HEK293 (cell line): ENCODE measurements around the gene SNAP47.

Experiments used
- CTCF ChIA-PET: fragments of 350-600 bp; formaldehyde crosslinking; extraction: SDS; loops from one replicate; lab custom pipeline; 2021; ENCODE audit warnings: antibody characterized with exemption; lab: Yijun Ruan, JAX
- POLR2A ChIA-PET: fragments of 300-600 bp; formaldehyde crosslinking; extraction: SDS; loops from one replicate; lab custom pipeline; 2020; ENCODE audit warnings: antibody characterized with exemption, inconsistent platforms; lab: Yijun Ruan, JAX
- H3K27ac ChIP-seq: fragments of 200-500 bp; sonication (Bioruptor generic); 2 replicates; pipeline ENCODE4 v1.5.1; 2014; ENCODE audit warnings: low read depth, low read length, control low read depth, inconsistent platforms; ENCODE audit errors: extremely low read depth
- H3K36me3 ChIP-seq, 2 experiments: fragments of 200-500 bp in 1 of 2; sonication (Bioruptor generic) in 1 of 2; 1 replicate in 1 of 2; 2 replicates in 1 of 2; pipeline ENCODE4 v1.5.1; 2014 to 2017; ENCODE audit warnings: inconsistent platforms in 2 of 2, low read length in 2 of 2; ENCODE audit not compliant: control insufficient read depth in 2 of 2, insufficient read depth in 1 of 2
- H3K4me1 ChIP-seq: fragments of 200-500 bp; sonication (Bioruptor generic); 2 replicates; pipeline ENCODE4 v1.5.1; 2014; ENCODE audit warnings: mild to moderate bottlenecking, low read length, inconsistent platforms; ENCODE audit not compliant: control insufficient read depth, insufficient read depth
- H3K4me3 ChIP-seq: 2 replicates; pipeline ENCODE4 v1.5.1; 2011; ENCODE audit warnings: low read depth, mild to moderate bottlenecking, control low read depth, low read length, moderate library complexity
- H3K9me3 ChIP-seq: fragments of 200-500 bp; sonication (Bioruptor generic); 2 replicates; pipeline ENCODE4 v1.5.1; 2014; ENCODE audit warnings: low read depth, low read length, inconsistent platforms; ENCODE audit not compliant: control insufficient read depth, insufficient read depth
- FEZF1 ChIP-seq: fragments of 450-650 bp; formaldehyde crosslinking; IDR thresholded peaks from 2 replicates; pipeline ENCODE4 v1.5.1; 2016; ENCODE audit warnings: missing biosample characterization, missing genetic modification characterization
- OSR2 ChIP-seq: fragments of 450-650 bp; formaldehyde crosslinking; IDR thresholded peaks from 2 replicates; pipeline ENCODE4 v1.5.1; 2016; ENCODE audit warnings: missing biosample characterization, missing genetic modification characterization
- SP2 ChIP-seq: fragments of 450-650 bp; formaldehyde crosslinking; IDR thresholded peaks from 2 replicates; pipeline ENCODE4 v1.5.1; 2016; ENCODE audit warnings: missing biosample characterization, missing genetic modification characterization
- SP3 ChIP-seq: fragments of 450-650 bp; formaldehyde crosslinking; IDR thresholded peaks from 2 replicates; pipeline ENCODE4 v1.5.1; 2016; ENCODE audit warnings: missing biosample characterization, missing genetic modification characterization
- SP7 ChIP-seq: fragments of 450-650 bp; formaldehyde crosslinking; IDR thresholded peaks from 2 replicates; pipeline ENCODE4 v1.5.1; 2016; ENCODE audit warnings: missing biosample characterization, missing genetic modification characterization
- WT1 ChIP-seq: fragments of 450-650 bp; formaldehyde crosslinking; IDR thresholded peaks from 2 replicates; pipeline ENCODE4 v1.5.1; 2016; ENCODE audit warnings: missing biosample characterization, missing genetic modification characterization
- YY2 ChIP-seq: fragments of 450-650 bp; formaldehyde crosslinking; IDR thresholded peaks from 2 replicates; pipeline ENCODE4 v1.5.1; 2016; ENCODE audit warnings: missing biosample characterization, missing genetic modification characterization
- ZBTB1 ChIP-seq: fragments of 450-650 bp; formaldehyde crosslinking; IDR thresholded peaks from 2 replicates; pipeline ENCODE4 v1.5.1; 2016; ENCODE audit warnings: missing biosample characterization, missing genetic modification characterization
- ZBTB17 ChIP-seq: fragments of 450-650 bp; formaldehyde crosslinking; IDR thresholded peaks from 2 replicates; pipeline ENCODE4 v1.5.1; 2016; ENCODE audit warnings: missing biosample characterization, missing genetic modification characterization
- ZBTB7A ChIP-seq: fragments of 450-650 bp; formaldehyde crosslinking; IDR thresholded peaks from 2 replicates; pipeline ENCODE4 v1.5.1; 2016; ENCODE audit warnings: low read depth, missing biosample characterization, missing genetic modification characterization
- ZFHX2 ChIP-seq: fragments of 450-650 bp; formaldehyde crosslinking; conservative IDR thresholded peaks from 2 replicates; pipeline ENCODE4 v1.5.1; 2016; ENCODE audit warnings: missing biosample characterization, missing genetic modification characterization
- ZFP3 ChIP-seq: fragments of 450-650 bp; formaldehyde crosslinking; IDR thresholded peaks from 2 replicates; pipeline ENCODE4 v1.5.1; 2016; ENCODE audit warnings: low read depth, missing biosample characterization, missing genetic modification characterization
- ZNF146 ChIP-seq: fragments of 450-650 bp; formaldehyde crosslinking; IDR thresholded peaks from 2 replicates; pipeline ENCODE4 v1.5.1; 2016; ENCODE audit warnings: missing biosample characterization, missing genetic modification characterization
- ZNF169 ChIP-seq: fragments of 450-650 bp; formaldehyde crosslinking; IDR thresholded peaks from 2 replicates; pipeline ENCODE4 v1.5.1; 2016; ENCODE audit warnings: missing biosample characterization, missing genetic modification characterization
- ZNF175 ChIP-seq: fragments of 450-650 bp; formaldehyde crosslinking; IDR thresholded peaks from 2 replicates; pipeline ENCODE4 v1.5.1; 2016; ENCODE audit warnings: missing biosample characterization, missing genetic modification characterization
- ZNF341 ChIP-seq: fragments of 450-650 bp; formaldehyde crosslinking; IDR thresholded peaks from 2 replicates; pipeline ENCODE4; 2016; ENCODE audit warnings: low read depth, missing biosample characterization, missing genetic modification characterization
- ZNF394 ChIP-seq: fragments of 450-650 bp; formaldehyde crosslinking; IDR thresholded peaks from 2 replicates; pipeline ENCODE4 v1.5.1; 2016; ENCODE audit warnings: missing biosample characterization, missing genetic modification characterization, mild to moderate bottlenecking, moderate library complexity, borderline replicate concordance
- ZNF510 ChIP-seq: fragments of 450-650 bp; formaldehyde crosslinking; IDR thresholded peaks from 2 replicates; pipeline ENCODE4 v1.5.1; 2018; ENCODE audit warnings: mild to moderate bottlenecking, missing genetic modification characterization, missing biosample characterization; ENCODE audit not compliant: insufficient replicate concordance
- ZNF514 ChIP-seq: fragments of 450-650 bp; formaldehyde crosslinking; IDR thresholded peaks from 2 replicates; pipeline ENCODE4 v1.5.1; 2016; ENCODE audit warnings: missing biosample characterization, missing genetic modification characterization
- ZNF561 ChIP-seq: fragments of 450-650 bp; IDR thresholded peaks from 2 replicates; pipeline ENCODE4 v1.5.1; 2018; ENCODE audit warnings: missing biosample characterization, missing genetic modification characterization, borderline replicate concordance
- ZNF585B ChIP-seq: fragments of 450-650 bp; formaldehyde crosslinking; IDR thresholded peaks from 2 replicates; pipeline ENCODE4 v1.5.1; 2016; ENCODE audit warnings: missing biosample characterization, missing genetic modification characterization
- ZNF600 ChIP-seq: fragments of 450-650 bp; formaldehyde crosslinking; IDR thresholded peaks from 2 replicates; pipeline ENCODE4 v1.5.1; 2016; ENCODE audit warnings: missing biosample characterization, missing genetic modification characterization
- ZNF610 ChIP-seq: fragments of 450-650 bp; formaldehyde crosslinking; IDR thresholded peaks from 2 replicates; pipeline ENCODE4 v1.5.1; 2016; ENCODE audit warnings: missing biosample characterization, missing genetic modification characterization, borderline replicate concordance
- ZNF629 ChIP-seq: fragments of 450-650 bp; formaldehyde crosslinking; IDR thresholded peaks from 2 replicates; pipeline ENCODE4 v1.5.1; 2017; ENCODE audit warnings: missing biosample characterization, missing genetic modification characterization
- ZNF654 ChIP-seq: fragments of 450-650 bp; formaldehyde crosslinking; IDR thresholded peaks from 2 replicates; pipeline ENCODE4 v1.5.1; 2016; ENCODE audit warnings: low read depth, missing biosample characterization, missing genetic modification characterization
- TF ChIP-seq, protein P1 (sequence below): fragments of 450-650 bp; formaldehyde crosslinking; IDR thresholded peaks from 2 replicates; pipeline ENCODE4 v1.5.1; 2017; ENCODE audit warnings: missing biosample characterization, missing genetic modification characterization
- TF ChIP-seq, protein P2 (sequence below): fragments of 450-650 bp; formaldehyde crosslinking; IDR thresholded peaks from 2 replicates; pipeline ENCODE4 v1.5.1; 2016; ENCODE audit warnings: missing biosample characterization, missing genetic modification characterization
- TF ChIP-seq, protein P3 (sequence below): fragments of 450-650 bp; formaldehyde crosslinking; IDR thresholded peaks from 2 replicates; pipeline ENCODE4 v1.5.1; 2016; ENCODE audit warnings: missing biosample characterization, missing genetic modification characterization
- TF ChIP-seq, protein P4 (sequence below): fragments of 450-650 bp; formaldehyde crosslinking; IDR thresholded peaks from 2 replicates; pipeline ENCODE4 v1.5.1; 2017; ENCODE audit warnings: missing biosample characterization, missing genetic modification characterization
- TF ChIP-seq, protein P5 (sequence below): fragments of 450-650 bp; formaldehyde crosslinking; conservative IDR thresholded peaks from 2 replicates; pipeline ENCODE4 v1.5.1; 2016; ENCODE audit warnings: low read depth, missing biosample characterization, missing genetic modification characterization

The SNAP47 gene

DNA sequence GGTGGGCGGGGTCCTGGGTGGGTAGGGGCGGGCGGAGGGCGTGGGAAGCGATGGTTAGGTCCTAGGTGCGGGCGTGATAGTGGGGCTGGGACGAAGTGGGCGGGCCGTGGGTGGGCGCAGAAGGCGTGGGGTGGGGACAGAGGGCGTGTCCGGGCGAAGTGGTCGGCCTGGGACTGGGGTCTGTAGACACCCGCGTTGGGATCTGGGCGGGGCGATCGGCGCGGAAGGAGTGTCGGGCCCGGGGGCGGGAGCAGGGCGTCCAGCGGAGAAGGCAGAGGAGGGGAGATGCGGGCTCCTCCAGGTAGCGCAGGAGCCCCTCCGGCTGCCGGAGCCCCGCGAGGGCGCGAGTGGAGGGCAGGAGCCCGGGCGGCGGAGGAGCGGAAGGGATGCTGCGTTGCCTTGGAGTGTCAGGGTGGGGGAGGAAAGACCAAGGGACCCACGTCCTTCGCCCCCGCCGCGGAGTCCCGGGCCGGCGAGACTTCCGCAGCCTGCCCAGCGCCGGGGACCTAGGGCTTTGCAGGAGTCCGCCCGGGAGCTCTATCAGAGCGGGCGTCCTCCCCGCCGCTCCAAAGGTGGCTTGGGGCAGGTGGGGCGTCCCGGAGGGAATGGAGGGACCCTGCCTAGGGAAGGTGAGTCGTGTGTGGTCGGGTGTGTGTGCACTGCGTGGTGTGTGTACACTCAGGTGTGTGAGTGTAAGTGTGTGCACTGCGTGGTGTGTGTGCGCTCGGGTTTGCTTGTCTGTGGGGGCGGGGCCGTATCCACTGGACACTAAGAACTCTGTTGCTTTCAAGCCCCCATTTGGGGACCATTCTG, 53.2 kb downstream of the SNAP47 start:
- H3K4me1 ChIP-seq, result peaks cover 3% of the 10 kb centered on the region; the same call in 1 of the 2 replicates
- no peak overlapping the region for H3K27ac ChIP-seq
- ChIA-PET CTCF (interaction anchor here (0.6 to 1.5 kb wide), 5 partner anchors 25 to 161 kb away, joined by 3 to 5 read pairs (median 3); partner anchors contain the start of gene WNT9A), POLR2A (interaction anchor here (0.6 to 1.3 kb wide), 13 partner anchors 7 to 313 kb away, joined by 3 to 19 read pairs (median 4); partner anchors contain the start of genes ARF1, JMJD4, SNAP47 and WNT9A)
- peak overlapping the region; percentile 65 for H3K4me3 ChIP-seq
- no peaks in the 10 kb centered on the region for H3K9me3 ChIP-seq
- no peaks in the 10 kb centered on the region for H3K36me3 ChIP-seq
- peak; percentile 94 for TF ChIP-seq ZFP3 (tag by site-specific recombination)
- no peak for TF ChIP-seq ZNF585B (tag by site-specific recombination)
- TF ChIP-seq, protein P1, sequence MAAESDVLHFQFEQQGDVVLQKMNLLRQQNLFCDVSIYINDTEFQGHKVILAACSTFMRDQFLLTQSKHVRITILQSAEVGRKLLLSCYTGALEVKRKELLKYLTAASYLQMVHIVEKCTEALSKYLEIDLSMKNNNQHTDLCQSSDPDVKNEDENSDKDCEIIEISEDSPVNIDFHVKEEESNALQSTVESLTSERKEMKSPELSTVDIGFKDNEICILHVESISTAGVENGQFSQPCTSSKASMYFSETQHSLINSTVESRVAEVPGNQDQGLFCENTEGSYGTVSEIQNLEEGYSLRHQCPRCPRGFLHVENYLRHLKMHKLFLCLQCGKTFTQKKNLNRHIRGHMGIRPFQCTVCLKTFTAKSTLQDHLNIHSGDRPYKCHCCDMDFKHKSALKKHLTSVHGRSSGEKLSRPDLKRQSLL (tag by site-specific recombination), result 0 out of 2 replicates have a peak, but pooled peaks have one; percentile 20
- no peak for TF ChIP-seq ZNF629 (tag by site-specific recombination)
- TF ChIP-seq, protein P2, sequence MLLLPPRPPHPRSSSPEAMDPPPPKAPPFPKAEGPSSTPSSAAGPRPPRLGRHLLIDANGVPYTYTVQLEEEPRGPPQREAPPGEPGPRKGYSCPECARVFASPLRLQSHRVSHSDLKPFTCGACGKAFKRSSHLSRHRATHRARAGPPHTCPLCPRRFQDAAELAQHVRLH, result no peak
- TF ChIP-seq, protein P3, sequence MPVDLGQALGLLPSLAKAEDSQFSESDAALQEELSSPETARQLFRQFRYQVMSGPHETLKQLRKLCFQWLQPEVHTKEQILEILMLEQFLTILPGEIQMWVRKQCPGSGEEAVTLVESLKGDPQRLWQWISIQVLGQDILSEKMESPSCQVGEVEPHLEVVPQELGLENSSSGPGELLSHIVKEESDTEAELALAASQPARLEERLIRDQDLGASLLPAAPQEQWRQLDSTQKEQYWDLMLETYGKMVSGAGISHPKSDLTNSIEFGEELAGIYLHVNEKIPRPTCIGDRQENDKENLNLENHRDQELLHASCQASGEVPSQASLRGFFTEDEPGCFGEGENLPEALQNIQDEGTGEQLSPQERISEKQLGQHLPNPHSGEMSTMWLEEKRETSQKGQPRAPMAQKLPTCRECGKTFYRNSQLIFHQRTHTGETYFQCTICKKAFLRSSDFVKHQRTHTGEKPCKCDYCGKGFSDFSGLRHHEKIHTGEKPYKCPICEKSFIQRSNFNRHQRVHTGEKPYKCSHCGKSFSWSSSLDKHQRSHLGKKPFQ (tag by site-specific recombination), result peak; percentile 89
- TF ChIP-seq, protein P4, sequence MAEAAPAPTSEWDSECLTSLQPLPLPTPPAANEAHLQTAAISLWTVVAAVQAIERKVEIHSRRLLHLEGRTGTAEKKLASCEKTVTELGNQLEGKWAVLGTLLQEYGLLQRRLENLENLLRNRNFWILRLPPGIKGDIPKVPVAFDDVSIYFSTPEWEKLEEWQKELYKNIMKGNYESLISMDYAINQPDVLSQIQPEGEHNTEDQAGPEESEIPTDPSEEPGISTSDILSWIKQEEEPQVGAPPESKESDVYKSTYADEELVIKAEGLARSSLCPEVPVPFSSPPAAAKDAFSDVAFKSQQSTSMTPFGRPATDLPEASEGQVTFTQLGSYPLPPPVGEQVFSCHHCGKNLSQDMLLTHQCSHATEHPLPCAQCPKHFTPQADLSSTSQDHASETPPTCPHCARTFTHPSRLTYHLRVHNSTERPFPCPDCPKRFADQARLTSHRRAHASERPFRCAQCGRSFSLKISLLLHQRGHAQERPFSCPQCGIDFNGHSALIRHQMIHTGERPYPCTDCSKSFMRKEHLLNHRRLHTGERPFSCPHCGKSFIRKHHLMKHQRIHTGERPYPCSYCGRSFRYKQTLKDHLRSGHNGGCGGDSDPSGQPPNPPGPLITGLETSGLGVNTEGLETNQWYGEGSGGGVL (tag by site-specific recombination), result peak; percentile 73
- no peak for TF ChIP-seq ZNF654 (tag by site-specific recombination)
- TF ChIP-seq ZBTB7A (tag by site-specific recombination), result peak; percentile 71
- no peak for TF ChIP-seq ZBTB1
- TF ChIP-seq ZNF510 (tag by site-specific recombination), result no peak
- peak; percentile 44; the same call in 1 of the 2 replicates for TF ChIP-seq ZNF394 (tag by site-specific recombination)
- TF ChIP-seq ZNF169, result no peak
- no peak; the same call in 1 of the 2 replicates for TF ChIP-seq ZNF610 (tag by site-specific recombination)
- TF ChIP-seq ZNF175, result no peak
- TF ChIP-seq ZNF514 (tag by site-specific recombination), result no peak
- peak; percentile 75 for TF ChIP-seq ZNF341 (tag by site-specific recombination)
- TF ChIP-seq ZNF146 (tag by site-specific recombination), result 0 out of 2 replicates have a peak, but pooled peaks have one; percentile 4
- TF ChIP-seq WT1 (tag by site-specific recombination), result peak; percentile 29; the same call in 1 of the 2 replicates
- peak; percentile 94 for TF ChIP-seq ZNF600 (tag by site-specific recombination)
- TF ChIP-seq, protein P5, sequence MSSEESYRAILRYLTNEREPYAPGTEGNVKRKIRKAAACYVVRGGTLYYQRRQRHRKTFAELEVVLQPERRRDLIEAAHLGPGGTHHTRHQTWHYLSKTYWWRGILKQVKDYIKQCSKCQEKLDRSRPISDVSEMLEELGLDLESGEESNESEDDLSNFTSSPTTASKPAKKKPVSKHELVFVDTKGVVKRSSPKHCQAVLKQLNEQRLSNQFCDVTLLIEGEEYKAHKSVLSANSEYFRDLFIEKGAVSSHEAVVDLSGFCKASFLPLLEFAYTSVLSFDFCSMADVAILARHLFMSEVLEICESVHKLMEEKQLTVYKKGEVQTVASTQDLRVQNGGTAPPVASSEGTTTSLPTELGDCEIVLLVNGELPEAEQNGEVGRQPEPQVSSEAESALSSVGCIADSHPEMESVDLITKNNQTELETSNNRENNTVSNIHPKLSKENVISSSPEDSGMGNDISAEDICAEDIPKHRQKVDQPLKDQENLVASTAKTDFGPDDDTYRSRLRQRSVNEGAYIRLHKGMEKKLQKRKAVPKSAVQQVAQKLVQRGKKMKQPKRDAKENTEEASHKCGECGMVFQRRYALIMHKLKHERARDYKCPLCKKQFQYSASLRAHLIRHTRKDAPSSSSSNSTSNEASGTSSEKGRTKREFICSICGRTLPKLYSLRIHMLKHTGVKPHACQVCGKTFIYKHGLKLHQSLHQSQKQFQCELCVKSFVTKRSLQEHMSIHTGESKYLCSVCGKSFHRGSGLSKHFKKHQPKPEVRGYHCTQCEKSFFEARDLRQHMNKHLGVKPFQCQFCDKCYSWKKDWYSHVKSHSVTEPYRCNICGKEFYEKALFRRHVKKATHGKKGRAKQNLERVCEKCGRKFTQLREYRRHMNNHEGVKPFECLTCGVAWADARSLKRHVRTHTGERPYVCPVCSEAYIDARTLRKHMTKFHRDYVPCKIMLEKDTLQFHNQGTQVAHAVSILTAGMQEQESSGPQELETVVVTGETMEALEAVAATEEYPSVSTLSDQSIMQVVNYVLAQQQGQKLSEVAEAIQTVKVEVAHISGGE (tag by site-specific recombination), result peak; percentile 69
- TF ChIP-seq ZBTB17, result peak; percentile 52; the same call in 1 of the 2 replicates
- TF ChIP-seq ZFHX2 (tag by site-specific recombination), result peak; percentile 97
- peak; percentile 100 for TF ChIP-seq SP3
- peak; percentile 24; the same call in 1 of the 2 replicates for TF ChIP-seq SP7
- TF ChIP-seq FEZF1 (tag by site-specific recombination), result no peak
- no peak for TF ChIP-seq YY2
- TF ChIP-seq SP2 (tag by site-specific recombination), result peak; percentile 89
- TF ChIP-seq ZNF561, result 0 out of 2 replicates have a peak, but pooled peaks have one; percentile 17
- TF ChIP-seq OSR2, result peak; percentile 73; the same call in 1 of the 2 replicates
